HG03378 (cell line): ENCODE measurements around the gene SSUH2.
"Not testable (repeated sequence)": the region's sequence is repeated elsewhere in the genome, so short reads cannot be mapped to it uniquely, and the experiment has no call there.

Source experiments
- ATAC-seq: cut with Tn5 transposase; IDR thresholded peaks from one replicate; pipeline ENCODE4 v1.9.1; 2021; ENCODE audit warnings: mild to moderate bottlenecking, moderate library complexity; ENCODE audit not compliant: unreplicated experiment

Gene SSUH2

DNA sequence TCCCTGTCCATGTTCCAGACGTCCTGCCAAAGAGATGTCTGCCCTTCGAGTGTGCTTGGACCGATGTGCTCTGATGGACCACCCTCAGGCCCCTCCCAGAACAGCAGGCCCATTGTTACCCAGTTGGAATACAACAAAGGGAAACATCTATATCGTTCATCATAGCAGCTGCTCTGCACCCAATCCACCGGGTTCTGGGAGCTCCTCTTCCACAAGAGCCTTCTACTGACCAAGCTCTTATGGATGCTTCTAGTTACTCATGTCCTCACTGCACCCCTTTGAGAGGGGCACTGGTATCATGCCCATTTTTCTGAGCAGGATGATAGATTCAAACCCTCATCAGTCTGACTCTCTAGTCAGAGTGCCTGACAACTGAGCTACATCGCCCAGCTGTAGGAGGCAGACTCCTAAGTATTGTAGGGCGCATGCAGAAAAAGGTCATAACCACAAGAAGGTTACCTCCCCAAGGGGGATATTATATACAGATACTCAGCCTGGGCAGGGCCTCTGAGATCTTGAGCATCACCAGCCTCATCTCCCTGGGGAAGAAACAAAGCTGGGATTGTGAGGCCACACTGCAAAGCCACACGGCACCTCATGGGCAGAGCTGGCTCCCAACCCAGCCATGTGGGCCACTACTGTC, at the start of gene SSUH2:
TSS of gene SSUH2 (minus strand) at position 51 of the 643 bp plus-strand sequence. CDS start at position 11, 40 bp downstream.
- ATAC-seq, result no peak

DNA sequence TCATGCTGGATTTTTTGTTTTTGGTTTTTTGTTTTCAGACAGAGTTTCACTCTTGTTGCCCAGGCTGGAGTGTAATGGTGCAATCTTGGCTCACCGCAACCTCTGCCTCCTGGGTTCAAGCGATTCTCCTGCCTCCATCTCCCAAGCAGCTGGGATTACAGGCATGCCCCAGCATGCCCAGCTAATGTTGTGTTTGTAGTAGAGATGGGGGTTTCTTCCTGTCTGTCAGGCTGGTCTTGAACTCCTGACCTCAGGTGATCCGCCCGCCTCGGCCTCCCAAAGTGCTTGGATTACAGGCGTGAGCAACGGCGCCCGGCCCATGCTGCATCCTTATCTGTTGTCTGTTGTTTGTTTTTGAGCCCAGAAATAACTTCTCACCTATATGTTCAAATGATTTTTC, 46.7 kb upstream of the SSUH2 start:
- ATAC-seq, result not testable (repeated sequence)

DNA sequence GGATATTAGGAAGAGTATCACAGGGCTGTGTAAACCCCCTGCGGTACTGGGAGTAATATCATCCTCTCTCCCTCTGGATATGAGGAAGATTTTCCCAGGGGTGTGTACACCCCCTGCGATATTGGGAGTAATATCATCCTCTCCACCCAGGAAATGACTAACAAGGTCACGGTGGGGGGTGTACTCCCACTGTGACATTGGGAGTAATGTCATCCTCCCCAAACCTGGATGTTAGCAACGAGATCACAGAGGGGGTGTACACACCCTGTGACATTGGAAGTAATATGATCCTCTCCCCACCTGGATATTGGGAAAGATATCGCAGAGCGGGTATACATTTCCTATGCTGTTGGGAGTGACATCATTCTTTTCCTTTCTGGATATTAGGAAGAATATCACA, 40.4 kb upstream of the SSUH2 start:
- ATAC-seq, result not testable (repeated sequence)

GRCh38 chr3:8682850-8683574, 38.4 kb upstream of the SSUH2 start:
- not testable (repeated sequence) for ATAC-seq

GRCh38 chr3:8681881-8682538, 37.4 kb upstream of the SSUH2 start:
- ATAC-seq, result not testable (repeated sequence)

GRCh38 chr3:8681349-8681748, 36.8 kb upstream of the SSUH2 start:
- no peak for ATAC-seq

- not testable (repeated sequence) for ATAC-seq
Measured at GRCh38 chr3:8679817-8680553, 35.4 kb upstream of the SSUH2 start.

DNA sequence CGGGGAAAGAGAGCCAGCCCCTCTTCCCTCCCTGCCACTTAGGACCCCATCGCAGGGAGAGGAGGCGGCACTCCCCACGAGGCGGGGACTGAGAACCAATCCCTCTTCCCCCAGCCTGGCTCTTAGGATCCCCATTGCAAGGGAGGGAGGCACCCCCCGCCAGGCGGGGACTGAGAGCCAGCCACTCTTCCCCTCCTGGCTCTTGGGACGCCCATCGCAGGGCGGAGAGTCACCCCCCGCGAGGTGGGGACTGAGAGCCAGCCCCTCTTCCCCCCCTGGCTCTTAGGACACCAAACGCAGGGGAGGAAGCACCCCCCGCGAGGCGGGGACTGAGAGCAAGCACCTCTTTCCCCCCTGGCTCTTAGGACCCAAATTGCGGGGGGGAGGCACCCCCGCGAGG, 34.2 kb upstream of the SSUH2 start:
- no peak for ATAC-seq

DNA sequence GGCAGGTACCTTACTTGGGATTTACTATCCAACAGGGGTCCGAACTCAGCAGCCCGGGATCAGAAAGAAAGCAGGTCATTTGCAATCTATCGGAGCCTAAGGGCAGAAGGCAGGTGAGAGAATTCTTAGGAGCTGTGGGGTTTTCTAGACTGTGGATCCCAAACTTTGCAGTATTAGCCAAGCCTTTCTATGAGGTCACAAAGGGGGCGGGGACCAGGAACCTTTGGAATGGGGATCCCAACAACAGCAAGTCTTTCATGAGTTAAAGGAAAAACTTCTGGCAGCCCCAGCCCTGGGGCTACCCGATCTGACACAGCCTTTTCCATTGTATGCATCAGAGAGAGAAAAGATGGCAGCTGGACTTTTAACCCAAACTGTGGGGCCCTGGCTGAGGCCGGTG, 32.7 kb upstream of the SSUH2 start:
- ATAC-seq, result not testable (repeated sequence)

GRCh38 chr3:8675591-8675990, 31.0 kb upstream of the SSUH2 start:
- not testable (repeated sequence) for ATAC-seq

DNA sequence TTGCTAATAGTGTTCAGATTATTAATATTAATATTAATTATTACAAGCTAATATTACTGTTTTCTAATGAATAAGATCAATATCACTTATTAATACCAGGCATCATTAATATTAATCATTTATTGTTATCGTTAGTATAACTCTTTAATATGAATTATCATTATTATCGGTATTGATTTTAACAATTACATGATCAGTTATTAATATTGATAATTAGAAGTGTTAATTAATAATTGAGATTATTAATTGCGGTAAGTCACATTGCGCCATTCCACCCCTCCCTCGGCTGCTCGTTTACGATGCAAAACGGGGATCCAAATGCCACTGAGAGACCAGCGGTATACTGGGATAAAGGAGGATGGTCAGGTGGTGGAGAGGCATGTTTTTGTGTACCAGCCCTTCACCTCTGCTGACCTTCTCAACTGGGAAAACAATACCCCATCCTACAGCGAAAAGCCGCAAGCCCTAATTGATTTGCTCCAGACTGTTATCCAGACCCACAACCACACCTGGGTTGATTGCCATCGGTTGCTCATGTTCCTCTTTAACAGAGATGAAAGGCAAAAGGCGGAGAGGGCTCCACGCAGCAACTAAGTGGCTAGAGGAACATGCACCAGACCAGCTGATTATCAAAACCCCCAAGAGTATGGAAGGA, 28.6 kb upstream of the SSUH2 start:
- ATAC-seq, result no peak

DNA sequence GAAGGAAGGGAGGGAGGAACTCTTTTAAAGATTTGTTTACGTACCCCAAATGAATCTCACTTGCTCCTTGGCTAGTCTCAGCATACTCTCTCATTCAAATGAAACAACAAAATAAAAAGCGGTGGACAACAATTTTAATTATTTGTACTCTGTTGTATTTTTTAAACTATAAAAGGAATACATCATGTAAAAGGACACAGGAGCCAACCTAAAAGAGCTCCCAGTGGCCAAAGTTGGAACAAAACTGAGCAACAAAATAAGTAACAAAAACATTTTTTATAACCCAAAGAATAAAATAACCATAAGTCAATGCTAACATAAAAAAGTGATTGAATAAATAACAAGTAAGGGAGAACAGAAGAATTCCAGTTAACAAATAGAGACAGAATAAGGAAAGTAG, 24.4 kb upstream of the SSUH2 start:
- no peak for ATAC-seq

- no peak for ATAC-seq
Measured at GRCh38 chr3:8668216-8668615, 23.6 kb upstream of the SSUH2 start.

GRCh38 chr3:8667463-8668091, 23.0 kb upstream of the SSUH2 start:
- ATAC-seq, result no peak

DNA sequence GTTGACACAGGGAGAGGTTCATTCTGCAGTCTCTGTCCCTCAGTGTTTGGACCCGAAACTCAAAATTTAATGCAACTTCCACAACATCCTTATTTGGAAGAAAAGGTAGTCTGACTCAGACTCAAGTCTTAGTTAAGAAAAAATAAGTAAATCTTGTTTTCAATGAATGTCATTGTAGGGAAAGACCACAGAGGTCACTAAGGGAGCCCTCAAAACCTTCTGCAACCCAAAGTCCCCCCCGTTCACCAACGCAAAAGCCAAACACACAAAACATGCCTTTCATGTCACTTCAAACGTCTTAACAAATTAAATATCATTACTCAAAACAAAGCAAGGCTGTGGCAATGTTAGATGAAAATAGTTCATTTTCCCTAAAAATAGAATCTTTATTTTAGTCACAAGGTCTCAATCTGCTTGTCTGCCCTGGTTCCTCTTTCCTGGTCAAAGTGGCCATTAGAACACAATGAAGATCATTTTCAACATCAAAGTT, 20.9 kb upstream of the SSUH2 start:
- ATAC-seq, result peak; percentile 82

GRCh38 chr3:8663177-8664061, 18.8 kb upstream of the SSUH2 start:
- ATAC-seq, result peak; percentile 35

DNA sequence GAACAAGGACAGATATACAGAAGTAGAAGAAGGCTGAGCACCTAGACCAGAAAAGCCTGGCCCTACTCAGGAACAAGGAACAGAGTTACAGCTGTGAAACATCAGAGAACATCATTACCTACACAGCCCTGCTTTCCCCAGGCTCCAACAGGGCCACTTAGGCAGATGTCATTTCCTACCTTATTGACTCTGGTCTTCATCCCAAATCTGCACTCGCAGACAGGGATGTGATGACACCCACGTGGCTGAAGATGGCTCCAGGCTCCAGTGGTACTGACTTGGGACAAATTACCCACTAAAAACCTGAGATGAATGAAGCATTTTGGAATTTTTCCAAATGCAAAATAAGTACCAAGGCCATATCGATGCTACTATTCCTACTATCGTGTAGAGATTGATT, 18.0 kb upstream of the SSUH2 start:
- ATAC-seq, result no peak

GRCh38 chr3:8660175-8661118, 15.8 kb upstream of the SSUH2 start:
- no peak for ATAC-seq
